Hindlimb muscle (tissue), 1 donor: ENCODE data around the gene ZNF593. TPM values are rescaled to one million over a fixed set of nuclear protein-coding genes. Genes with fewer than 3 reads are reported as not detected.

Source experiments
- DNase-seq: peaks from one replicate; pipeline ENCODE4 v3.0.0-alpha.2; 2013
- polyA plus RNA-seq: library from polyadenylated mRNA; unstranded; fragments of 120-200 nt; gene quantifications from one replicate; pipeline ENCODE4 v1.2.1, GENCODE V29; 2013; ENCODE audit not compliant: insufficient read length

ZNF593 gene
- polyA plus RNA-seq, result 17.3 TPM

DNA sequence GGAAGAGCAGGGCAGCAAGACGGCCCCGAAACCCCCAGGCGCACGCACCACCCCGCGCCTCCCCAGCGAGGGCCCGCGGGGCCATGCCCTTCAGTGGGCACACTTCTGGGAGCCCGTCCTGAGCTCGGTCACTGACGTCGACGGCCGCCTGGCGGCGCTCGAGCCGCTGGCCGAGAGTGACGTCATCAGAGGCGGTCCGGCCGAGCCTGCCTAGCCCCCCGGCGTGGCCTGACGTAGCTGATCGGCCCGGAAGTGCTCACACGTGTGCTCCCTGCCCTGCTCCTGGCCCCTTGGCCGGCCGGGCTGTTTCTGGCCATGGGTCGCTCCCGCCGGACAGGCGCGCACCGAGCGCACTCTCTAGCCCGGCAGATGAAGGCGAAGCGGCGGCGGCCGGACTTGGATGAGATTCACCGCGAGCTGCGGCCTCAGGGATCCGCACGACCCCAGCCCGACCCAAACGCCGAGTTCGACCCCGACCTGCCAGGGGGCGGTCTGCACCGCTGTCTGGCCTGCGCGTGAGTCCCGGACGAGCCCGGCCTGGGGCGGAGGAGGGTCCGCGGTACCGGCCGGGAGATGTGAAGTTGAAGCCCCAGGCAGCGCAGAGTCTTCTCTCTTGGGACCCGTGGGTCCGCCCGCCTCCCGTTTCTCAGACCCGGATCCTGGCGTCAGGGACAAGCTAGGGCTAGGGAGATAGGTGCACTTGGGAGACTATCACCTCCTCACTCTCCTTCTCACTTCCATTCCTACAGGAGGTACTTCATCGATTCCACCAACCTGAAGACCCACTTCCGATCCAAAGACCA lies at the start of gene ZNF593:
Gene ZNF593, plus strand, starts transcription at position 240 of the 803 bp plus-strand sequence. Its CDS starts 76 bp downstream, at position 316.
- peak; percentile 89 for DNase-seq

DNA sequence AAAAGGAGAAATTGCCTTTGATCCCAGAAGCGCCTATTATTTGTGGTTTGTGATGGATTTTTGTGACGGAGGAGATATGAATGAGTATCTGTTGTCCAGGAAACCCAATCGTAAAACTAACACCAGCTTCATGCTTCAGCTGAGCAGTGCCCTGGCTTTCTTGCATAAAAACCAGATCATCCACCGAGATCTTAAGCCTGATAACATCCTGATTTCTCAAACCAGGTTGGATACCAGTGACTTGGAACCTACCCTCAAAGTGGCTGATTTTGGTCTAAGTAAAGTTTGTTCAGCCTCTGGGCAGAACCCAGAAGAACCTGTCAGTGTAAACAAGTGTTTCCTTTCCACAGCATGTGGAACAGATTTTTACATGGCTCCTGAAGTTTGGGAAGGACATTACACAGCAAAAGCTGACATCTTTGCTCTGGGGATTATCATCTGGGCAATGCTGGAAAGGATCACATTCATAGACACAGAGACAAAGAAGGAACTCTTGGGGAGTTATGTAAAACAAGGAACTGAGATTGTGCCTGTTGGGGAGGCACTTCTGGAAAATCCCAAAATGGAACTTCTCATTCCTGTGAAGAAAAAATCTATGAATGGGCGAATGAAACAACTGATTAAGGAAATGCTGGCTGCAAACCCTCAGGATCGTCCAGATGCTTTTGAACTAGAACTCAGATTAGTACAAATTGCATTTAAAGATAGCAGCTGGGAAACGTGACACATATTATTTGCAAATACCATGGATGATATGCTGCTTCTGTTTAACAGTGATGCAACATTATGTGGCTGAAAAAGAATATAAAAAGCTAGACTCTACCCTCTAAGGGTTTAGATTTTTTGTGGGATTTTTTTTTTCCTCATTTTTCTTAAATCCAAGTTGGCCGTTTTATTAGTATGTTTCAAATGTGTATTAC lies 47.6 kb upstream of the ZNF593 start:
- no peak for DNase-seq

DNA sequence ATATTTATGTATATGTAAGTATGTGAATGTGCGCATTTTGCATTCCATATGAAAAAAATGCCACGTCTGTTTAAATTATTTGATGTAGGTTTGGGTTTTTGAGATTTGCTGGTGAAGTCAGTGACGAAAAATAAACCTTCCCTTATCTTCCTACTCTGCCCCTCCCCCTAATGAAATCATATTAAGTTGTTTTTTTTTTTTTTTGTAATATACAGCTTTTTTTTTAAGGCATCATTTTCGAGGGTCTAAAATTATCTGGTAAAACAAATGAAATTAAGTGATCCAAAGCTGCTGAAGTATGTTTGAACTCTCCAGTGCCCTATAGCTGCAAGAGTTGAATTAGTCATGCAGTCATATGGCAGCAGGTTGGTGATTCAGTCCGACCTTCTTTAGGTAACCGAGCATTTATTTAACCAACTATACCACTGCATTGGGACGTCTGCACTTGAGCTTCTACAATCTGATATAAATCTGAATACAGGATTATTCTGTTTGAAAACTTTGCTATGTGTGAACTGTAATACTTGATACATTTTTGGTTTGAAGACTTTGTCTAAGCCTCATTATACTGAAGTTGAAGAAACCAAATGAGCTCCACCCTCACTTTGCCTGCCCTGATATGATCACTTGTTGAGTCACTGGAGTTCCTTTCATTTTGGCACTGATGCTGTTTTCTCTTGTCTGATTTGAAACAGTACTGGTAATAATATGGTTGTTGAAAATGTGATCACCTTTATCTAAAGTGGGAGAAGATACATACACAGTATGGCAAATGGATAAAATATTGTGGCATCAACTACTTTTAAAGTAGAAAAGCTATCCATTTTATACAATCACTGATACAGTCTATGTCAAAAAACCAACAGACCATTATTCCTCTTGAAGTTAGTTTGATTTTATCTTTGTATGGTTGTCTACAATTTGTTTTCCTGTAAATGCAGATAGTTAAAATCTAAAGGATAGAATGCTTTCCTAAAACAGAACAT lies 46.4 kb upstream of the ZNF593 start:
- no peak for DNase-seq

DNA sequence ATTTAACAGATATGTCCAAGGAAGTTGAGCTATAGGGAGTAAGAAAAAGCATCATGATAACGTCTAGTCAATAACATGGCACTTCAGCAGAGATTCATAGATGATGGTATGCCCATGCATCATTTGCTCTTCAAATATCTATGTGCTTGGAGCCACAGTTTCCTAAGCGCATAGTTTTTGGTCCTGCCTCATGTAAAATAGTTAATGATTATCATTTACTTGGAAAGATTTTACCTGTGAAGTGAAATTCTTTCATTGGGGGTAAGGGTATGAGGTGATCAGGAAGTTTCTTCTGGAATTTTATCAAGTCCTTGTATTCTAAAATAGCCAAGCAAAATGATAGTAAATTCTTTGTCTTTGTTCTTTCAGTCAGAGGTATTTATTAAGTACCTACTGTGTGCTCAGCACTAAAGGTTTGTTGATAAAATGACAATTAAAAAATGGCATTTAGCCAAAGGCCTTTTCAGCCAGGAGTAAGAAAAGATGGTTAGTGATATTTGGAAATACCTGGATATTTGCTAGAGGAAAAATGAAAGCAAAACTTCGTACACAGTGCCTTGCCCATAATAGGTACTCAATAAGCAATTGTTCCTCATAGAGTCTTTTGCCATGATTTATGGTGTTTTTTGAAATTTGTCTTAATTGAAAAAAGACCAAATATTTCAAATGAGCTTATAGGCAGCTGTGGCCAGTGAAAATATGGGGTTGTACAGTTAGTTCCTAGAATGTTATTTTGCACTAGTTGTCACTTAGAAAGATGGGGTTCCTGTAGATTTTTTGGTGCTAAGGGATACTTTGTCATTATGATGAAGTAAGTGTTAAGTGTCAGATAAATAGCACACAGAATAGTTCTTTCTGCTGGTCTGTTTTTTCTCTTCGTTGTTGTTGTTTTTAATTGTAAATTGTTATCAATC lies 45.0 kb upstream of the ZNF593 start:
- no peak for DNase-seq

DNA sequence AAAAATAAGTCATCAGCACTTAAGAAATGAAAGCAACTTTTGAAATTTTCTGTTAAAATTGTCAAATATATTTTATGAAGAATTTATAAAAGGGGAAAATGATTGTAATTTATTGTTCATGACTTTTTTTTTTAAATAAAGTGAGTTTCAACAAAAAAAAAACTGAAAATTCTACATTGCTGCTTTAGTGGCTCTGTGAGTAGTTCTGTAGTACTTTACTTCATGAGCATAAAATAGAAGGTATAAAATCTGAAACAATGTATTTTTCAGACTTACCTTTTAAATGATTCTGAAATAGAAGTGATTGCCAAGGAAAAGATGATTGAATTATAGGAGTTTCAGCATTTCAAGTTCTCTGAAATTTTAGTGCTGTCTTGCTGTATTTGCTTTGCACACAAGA lies 44.3 kb upstream of the ZNF593 start:
- no peak for DNase-seq

DNA sequence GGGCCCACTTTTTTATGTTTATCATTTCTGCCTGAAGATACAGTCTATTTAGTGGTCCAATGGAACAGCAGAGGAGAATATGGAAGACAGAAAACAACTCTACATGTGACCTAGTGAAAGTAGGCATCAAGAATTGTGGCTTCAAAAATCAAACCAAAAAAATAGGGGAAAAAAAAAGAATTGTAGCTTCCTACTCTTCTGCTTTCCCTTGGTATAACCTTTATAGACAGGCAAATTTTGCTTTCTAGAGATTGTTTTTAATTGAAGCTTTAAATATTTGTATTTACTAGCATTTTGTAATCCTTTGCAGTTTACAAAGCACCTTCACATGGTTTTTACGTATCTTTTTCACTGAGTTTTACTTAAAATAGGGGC lies 43.8 kb upstream of the ZNF593 start:
- DNase-seq, result no peak

DNA sequence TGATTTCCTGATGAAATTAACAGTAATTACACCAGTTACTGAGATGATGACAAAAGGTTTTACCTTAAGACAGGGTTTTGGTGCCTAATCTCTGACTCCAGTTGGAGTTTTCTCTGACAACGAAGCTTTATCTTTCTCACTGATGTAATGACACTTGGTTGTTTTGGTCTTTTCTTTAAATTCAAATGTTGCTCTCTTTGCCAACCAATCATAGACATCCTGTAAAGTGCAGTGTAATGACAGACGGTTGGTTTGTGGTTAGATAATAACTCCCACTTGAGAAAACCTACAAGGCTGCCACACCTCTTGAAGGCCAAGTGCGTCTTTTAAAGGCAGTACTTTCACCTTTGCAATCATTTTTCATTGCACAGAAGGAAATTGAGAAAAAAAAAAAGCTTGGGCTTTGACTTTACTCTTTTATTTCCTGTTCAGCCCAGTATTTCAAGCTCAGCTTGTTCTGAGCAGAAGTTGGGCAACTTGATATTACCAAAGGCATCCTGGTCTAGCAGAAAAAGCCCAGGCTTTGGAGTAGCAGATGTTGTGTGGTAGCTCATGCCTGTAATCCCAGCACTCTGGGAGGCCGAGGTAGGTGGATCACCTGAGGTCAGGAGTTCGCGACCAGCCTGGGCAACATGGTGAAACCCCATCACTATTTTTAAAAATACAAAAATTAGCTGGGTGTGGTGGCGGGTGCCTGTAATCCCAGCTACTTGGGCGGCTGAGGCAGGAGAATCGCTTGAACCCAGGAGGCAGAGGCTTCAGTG lies 43.2 kb upstream of the ZNF593 start:
- no peak for DNase-seq

DNA sequence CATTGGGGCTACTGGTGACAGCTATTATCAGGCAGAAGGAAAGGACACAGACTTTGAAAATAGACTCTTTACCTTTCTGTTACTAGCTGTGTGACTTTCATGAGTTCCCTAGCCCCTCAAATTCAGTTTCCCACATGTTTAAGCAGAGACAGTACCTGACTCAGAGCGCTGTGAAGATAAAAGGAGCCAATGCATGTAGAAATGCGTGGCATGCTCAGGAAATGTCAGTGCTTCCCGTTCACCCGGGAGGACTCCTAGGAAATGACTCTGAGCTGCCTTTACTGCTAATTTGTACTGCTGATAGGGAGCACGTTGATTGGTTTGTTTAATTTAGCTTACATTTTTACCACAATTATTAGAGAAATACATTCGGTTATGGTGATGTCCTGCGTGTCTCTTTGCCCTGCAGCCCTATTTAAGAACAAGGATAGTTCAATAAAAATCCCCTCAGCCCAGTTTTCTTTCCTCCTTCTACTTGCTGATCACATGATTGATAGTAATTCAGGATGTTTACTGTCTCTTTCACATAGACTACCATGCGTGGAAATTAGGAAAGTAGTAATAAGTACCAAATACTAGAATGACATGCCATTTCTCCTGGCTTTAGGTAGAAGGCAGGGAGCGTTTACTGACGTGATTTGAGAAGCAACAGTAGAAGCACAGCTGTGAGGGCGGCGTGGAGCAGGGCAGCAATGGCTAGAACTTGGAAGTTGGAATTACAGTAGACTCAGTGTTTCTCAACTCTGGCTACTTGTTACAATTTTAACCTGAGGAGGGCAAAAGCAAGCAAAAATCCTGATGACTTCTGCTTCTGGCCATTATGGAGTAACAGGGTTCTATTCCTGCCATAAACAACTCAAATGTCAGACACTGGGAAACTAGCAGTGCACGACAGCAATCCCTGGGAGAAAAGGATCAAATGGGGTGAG lies 42.2 kb upstream of the ZNF593 start:
- DNase-seq, result no peak

DNA sequence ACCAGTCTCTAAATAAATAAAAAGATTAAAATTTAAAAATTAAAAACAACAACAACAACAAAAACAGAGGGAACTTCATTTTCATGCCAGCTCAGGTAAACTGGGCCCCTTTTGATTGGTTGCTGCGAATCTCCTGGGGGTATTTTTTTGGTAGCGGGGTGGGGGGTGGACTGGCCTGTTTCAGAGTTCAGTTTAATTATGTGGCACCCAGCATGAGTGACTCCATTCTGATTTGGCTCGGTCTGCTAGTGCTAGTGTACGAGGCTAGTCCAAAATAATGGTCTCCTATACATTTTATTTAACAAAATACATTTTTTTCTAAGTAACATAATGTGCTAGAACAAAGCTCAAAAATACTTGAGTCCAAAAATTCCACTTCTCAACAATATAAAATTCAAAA lies 39.9 kb upstream of the ZNF593 start:
- no peak for DNase-seq

DNA sequence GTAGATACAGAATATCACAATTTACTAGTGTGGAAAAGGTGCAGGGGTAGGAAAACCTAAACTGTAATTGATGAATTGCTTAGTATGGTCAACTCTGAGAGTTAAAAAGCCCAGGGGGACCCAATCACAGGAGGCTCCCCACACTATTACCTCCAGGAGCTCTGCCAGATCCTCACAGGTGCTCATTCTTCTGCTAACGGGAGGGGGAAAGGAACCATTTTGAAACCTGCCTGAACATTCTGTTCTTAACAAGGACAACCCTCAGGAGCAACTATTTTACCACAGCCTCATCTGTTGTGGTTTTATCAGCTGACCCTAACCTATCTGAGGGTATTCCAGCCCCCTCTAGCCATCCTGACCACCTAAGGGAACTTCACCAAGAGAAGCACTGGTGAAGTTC lies 39.0 kb upstream of the ZNF593 start:
- no peak for DNase-seq

DNA sequence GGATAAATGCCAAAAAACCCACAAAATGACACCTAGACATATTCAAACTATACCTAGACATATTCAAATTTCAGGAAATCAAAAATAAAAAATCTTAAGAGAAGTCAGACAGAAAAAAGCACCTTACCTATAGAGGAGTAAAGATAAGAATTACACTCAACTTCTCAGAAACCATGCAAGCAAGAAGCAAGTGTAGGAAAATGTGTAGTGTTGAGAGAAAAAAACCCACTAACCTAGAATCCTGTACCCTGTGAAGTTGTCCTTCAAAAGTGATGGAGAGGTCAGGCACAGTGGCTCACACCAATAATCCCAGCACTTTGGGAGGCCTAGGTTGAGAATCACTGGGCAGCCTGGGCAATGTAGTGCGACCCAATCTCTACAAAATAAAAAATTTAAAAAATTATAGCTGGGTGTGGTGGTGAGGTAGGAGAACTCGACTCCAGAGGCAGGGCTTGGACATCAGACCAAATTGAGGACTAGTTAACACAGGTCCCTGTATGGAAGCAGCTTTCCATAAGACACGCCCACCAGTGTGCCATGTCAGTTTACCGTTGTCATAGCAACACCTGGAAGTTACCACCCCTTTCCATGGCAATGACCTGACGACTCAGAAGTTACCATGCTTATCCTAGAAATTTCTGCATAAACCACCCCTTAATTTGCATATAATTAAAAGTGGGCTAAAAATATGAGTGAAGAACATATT lies 37.4 kb upstream of the ZNF593 start:
- no peak for DNase-seq

DNA sequence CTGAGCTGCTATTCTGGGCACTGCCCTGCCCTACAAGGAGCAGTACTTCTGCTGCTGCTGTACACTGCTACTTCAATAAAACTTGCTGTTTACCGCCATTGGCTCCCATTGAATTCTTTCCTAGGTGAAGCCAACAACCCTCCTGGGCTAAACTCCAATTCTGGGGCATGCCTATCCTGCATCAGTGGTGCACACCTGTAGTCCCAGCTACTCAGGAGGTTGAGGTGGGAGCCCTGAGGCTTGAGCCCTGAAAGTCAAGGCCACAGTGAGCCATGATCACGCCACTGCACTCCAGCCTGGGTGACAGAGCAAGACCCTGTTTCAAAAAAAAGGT lies 36.9 kb upstream of the ZNF593 start:
- DNase-seq, result no peak

DNA sequence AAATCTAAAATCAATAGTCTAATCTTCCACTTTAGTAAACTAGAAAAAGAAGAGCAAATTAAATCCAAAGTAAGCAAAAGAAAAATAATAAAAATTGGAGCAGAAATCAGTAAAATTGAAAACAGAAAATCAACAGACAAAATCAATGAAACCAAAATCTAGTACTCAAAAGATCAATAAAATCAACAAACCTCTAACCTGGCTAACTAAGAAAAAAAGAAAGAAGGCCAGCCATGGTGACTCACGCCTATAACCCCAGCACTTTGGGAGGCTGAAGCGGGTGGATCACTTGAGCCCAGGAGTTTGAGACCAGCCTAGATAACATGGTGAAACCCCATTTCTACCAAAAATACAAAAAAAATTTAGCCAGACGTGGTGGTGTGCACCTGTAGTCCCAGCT lies 35.2 kb upstream of the ZNF593 start:
- DNase-seq, result no peak

DNA sequence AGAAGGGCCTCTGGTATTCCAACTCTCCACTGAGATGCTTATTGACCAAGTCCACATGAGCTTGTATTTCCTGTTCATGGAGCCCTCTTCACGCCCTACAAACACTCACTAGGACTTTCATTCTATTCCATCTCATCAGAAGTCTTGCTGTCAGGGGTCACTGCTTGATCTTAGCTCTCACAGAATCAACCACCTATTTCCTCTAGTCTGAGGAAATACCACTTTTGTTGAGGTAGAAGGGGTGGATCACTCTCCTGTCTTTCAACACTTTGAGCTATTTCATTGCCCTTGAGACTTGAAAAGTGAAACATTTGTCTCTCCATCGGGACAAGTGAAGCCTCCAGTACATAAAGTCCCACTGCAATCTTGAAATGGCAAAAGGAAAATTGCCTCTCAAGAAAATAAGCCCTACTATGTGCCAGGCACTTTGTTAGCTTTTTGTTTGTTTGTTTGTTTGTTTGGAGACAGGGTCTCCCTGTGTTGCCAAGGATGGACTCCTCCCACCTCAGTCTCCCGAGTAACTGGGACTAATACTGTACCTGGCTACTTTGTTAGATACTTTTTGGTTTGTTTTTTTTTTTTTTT lies 30.6 kb upstream of the ZNF593 start:
- no peak for DNase-seq

DNA sequence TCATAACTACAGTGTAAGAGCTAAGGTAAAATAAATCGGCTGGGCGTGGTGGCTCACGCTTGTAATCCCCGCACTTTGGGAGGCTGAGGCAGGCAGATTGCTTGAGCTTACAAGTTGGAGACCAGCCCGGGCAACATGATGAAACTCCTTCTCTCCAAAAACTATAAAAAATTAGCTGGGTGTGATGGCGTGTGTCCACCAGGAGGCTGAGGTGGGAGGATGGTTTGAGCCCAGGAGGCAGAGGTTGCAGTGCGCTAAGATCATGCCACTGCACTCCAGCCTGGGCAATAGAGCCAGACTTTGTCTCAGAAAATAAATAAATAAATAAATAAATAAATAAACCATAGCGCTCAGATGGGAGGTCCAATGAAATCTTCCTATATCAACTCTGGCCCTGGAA lies 27.5 kb upstream of the ZNF593 start:
- no peak for DNase-seq

DNA sequence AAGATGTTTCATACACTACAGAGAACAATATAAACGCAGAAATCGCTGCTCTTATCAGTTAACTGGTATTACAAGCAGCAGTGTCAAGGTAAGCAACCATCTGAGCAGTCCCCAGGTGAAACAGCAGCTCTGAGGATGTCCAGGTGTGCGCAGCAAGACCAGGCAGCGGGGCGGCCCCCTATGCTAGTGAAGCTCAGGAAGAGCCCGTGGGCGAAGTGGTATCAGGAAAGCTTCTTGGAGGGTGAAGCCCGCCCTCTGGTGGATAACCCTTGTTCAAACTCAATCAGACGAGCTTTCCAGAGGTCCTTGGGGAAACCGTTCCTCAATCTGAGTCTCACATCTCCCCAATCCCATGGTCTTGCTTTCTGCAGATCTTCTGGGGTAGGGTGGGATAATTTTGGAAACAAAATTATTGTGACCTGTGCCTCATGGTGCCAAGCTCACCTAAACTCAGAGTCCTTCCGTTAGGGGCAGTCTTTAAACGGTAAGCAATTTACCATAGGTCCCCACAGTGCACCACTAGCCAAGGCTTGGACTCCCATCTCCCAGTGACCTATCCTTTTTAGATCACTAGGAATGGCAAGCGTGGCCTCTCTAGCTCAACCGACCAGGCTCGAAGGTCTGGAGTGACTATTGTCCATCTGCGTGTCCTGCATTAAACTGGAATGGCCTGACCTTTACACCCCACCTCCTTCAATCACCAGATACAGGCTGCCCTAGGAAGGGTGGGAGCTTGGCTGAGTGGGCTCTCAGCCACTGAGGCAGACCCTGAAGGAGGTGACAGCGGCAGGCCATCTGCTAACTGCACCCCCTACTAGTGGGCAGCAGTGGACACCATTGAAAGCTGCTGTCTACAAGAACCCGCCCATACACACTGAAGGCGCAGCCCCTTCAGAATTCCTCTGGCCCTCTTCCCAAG lies 24.4 kb upstream of the ZNF593 start:
- DNase-seq, result peak; percentile 71

DNA sequence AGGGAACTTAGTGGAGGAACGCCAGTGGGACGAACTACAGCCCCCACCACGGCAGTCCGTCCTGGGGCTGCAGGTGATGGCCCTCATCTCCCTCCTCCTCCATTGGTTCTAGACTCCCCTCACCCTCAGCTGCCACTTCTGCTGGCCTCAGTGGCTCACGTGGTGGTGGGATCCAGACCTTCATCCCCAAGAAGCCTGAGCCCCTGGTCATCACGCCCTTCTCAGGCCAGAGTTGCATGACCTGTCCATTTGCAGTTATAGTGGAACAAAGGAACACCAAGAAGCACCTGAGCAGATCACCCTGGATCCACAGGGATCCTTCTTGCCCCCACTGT lies 23.8 kb upstream of the ZNF593 start:
- DNase-seq, result no peak

DNA sequence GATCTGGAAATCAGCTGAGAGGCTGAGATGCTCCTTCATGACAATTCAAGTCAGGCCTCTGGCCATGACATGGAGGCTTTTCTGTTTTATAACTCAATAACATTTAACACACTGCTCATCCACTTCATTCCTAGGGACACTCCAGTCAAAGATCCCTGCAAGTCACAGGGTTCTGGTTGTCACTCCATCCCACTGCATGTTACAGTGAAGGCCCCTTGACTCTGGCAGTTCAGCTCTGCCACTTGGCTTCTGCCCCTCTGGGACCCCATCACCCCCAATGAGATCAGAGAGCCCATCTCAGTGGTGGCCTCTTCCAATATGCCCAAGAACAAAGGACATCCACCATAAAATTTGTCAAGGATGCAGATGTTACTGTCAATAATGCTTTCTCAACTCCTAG lies 20.8 kb upstream of the ZNF593 start:
- DNase-seq, result no peak
